Measurements from ENCODE around the gene DCAKD. TPM values are rescaled to one million over a fixed set of nuclear protein-coding genes. Genes with fewer than 3 reads are reported as not detected.
A peak's percentile ranks its signal among the peaks of the same experiment; 100 is the strongest.

DCAKD gene
- total and polyA plus RNA-seq, 2 of the 8 experiments (the other 6 are each of a cell fraction or from before 2014, with no cell fraction given) = 35.6 to 52.9 TPM

DNA sequence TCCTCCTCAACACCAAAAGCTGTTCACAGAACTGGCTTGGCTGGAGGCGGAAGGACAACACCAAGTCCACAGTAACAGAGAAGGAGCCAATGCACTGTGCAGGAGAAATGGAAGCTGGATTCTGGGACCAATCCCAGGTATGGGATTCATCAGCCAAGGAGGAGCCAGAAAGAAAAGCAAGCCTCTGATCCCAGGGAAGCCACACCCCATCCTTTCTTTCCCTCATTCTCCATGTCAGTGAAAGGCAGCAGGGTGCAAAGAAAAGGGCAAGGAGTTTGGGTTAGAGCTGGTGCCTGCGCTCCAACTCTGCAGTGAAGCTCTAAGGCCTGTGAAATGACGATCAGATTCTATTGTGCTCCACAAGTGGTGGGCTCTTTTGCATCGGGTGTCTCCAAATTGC, 11.0 kb downstream of the DCAKD start:
- WGBS, 2 experiments (ENCODE audit: extremely low coverage in 1 of 2, insufficient coverage in 1 of 2, insufficient read length in 1 of 2, insufficient replicate concordance in 2 of 2, low coverage in 1 of 2, low lambda C conversion rate in 2 of 2, missing lambda C conversion rate in 1 of 2) = 52% methylated on average over 4 of the region's 4 CpGs; no CpG with 5 or more reads in 1 of the 2 experiments
- peak; percentile 99 for FAIRE-seq
- H3K79me2 ChIP-seq (ENCODE audit: control insufficient read depth in 1 of 2, insufficient read depth in 2 of 2, low read length in 2 of 2) = peaks cover 0 to 19% of the 10 kb centered on the region in 2 experiments; a peak in 1 of 4 replicates

More for the DNA sequence above, 11.0 kb downstream of the DCAKD start:
- no peak overlapping the region for H3K27ac ChIP-seq (ENCODE audit: low read depth, low read length)
- no peak overlapping the region for H2BK120ac ChIP-seq (replicated peaks; ENCODE audit: low read depth, low read length)
- H2BK20ac ChIP-seq (ENCODE audit: low read length) = no peak overlapping the region
- H3K9ac ChIP-seq (replicated peaks in 1 of 4; ENCODE audit: extremely low read depth in 1 of 4, low read depth in 3 of 4, low read length in 3 of 4) = no peak overlapping the region
- no peak overlapping the region for H2BK12ac ChIP-seq (ENCODE audit: low read depth, low read length)
- no peak overlapping the region for H3K56ac ChIP-seq (replicated peaks; ENCODE audit: insufficient read length, low read depth, low read length)
- H3K4me3 ChIP-seq (ENCODE audit: extremely low read depth in 1 of 4, insufficient read depth in 2 of 4, low read depth in 3 of 4, low read length in 4 of 4) = peak overlapping the region in 1 of 4 experiments; percentile 20; a peak in 1 of 8 replicates
- no peak overlapping the region for H4K91ac ChIP-seq (replicated peaks; ENCODE audit: insufficient read length, low read length)
- peaks cover 4 to 11% (median 7%) of the 10 kb centered on the region in 4 experiments for H3K4me1 ChIP-seq (replicated peaks in 1 of 4; ENCODE audit: control insufficient read depth in 3 of 4, insufficient read depth in 4 of 4, low read length in 3 of 4)
- no peak overlapping the region for H3K23ac ChIP-seq (ENCODE audit: insufficient read length)
- H4K20me1 ChIP-seq (replicated peaks in 1 of 2; ENCODE audit: control insufficient read depth in 1 of 2, insufficient read depth in 2 of 2, low read length in 2 of 2) = peaks cover 7 to 9% of the 10 kb centered on the region in 2 experiments
- H4K8ac ChIP-seq (ENCODE audit: extremely low read depth, insufficient read depth, low read length) = no peak overlapping the region
- H3K79me1 ChIP-seq (ENCODE audit: low read depth, low read length) = peaks cover 13% of the 10 kb centered on the region
- H3K27me3 ChIP-seq (replicated peaks in 1 of 4; ENCODE audit: control insufficient read depth in 3 of 4, extremely low read depth in 1 of 4, insufficient read depth in 3 of 4, low read length in 3 of 4) = no peaks in the 10 kb centered on the region
- H3K4me2 ChIP-seq (ENCODE audit: insufficient read depth in 1 of 2, low read depth in 2 of 2, low read length in 2 of 2) = peak overlapping the region; percentile 47 to 52
- H3K18ac ChIP-seq (ENCODE audit: extremely low read depth, low read length) = no peak overlapping the region
- H2AFZ ChIP-seq (ENCODE audit: low read length) = no peak overlapping the region
- H3K23me2 ChIP-seq (ENCODE audit: low read depth, low read length) = peaks cover 2% of the 10 kb centered on the region; the same call in 1 of the 2 replicates
- H3K4ac ChIP-seq (replicated peaks; ENCODE audit: insufficient read length, low read depth, low read length) = no peak overlapping the region
- 0 out of 2 replicates have a peak overlapping the region, but pooled peaks have one; percentile 60 for H2BK5ac ChIP-seq (ENCODE audit: low read depth, low read length)
- H3K14ac ChIP-seq (ENCODE audit: insufficient read length) = no peak overlapping the region
- ChIA-PET CTCF (ENCODE audit: partially characterized antibody) (interaction anchor here (0.6 to 14.2 kb wide), 6 partner anchors 20 to 356 kb away, joined by 3 to 120 read pairs (median 3); partner anchors contain the start of gene NMT1), POLR2A (ENCODE audit: partially characterized antibody) (interaction anchor here (0.6 to 2.9 kb wide), 8 partner anchors 9 to 366 kb away, joined by 3 to 25 read pairs (median 3); partner anchors contain the start of gene DCAKD)
- H3K36me3 ChIP-seq (ENCODE audit: control insufficient read depth in 2 of 4, insufficient read depth in 4 of 4, low read length in 3 of 4) = no peaks in the 10 kb centered on the region; a peak in 1 of 8 replicates
- H2AK5ac ChIP-seq (ENCODE audit: low read depth, low read length) = no peak overlapping the region
- H3K9me3 ChIP-seq (ENCODE audit: insufficient read depth in 2 of 2, low read depth in 1 of 2, low read length in 1 of 2) = no peaks in the 10 kb centered on the region
- TF ChIP-seq YY1 (IDR thresholded peaks at IDR 0.05; ENCODE audit: low read depth, low read length) (0 out of 2 replicates have a peak, but pooled peaks have one; percentile 41), HDAC2 (IDR thresholded peaks at IDR 0.05; ENCODE audit: borderline replicate concordance in 1 of 2, low read depth in 2 of 2, low read length in 2 of 2) (0 out of 4 replicates have a peak, but pooled peaks of 1 of the 2 experiments have one; percentile 57), POLR2A (IDR thresholded peaks at IDR 0.05; ENCODE audit: control extremely low read depth in 1 of 2, low read depth in 2 of 2, low read length in 2 of 2) (0 out of 3 replicates have a peak, but pooled peaks of 1 of the 2 experiments have one; percentile 30), TAF1 (IDR thresholded peaks at IDR 0.05; ENCODE audit: low read depth, low read length) (peak; percentile 63), SUZ12 (IDR thresholded peaks at IDR 0.05; ENCODE audit: low read length) (no peak), TBP (IDR thresholded peaks at IDR 0.05; ENCODE audit: low read depth, low read length) (peak; percentile 34), SIN3A (conservative IDR thresholded peaks at IDR 0.05 in 1 of 2, IDR thresholded peaks at IDR 0.05 in 1 of 2; ENCODE audit: low read depth in 1 of 2, low read length in 2 of 2) (0 out of 4 replicates have a peak, but pooled peaks of 1 of the 2 experiments have one; percentile 17), SP1 (IDR thresholded peaks at IDR 0.05; ENCODE audit: low read depth, low read length) (no peak)
- peak in 1 of 2 experiments; percentile 55 for DNase-seq (ENCODE audit: low read depth in 1 of 2, low spot score in 2 of 2)
- no peak overlapping the region for H4K5ac ChIP-seq (ENCODE audit: insufficient read length, low read depth, low read length)
- no peak overlapping the region for H2BK15ac ChIP-seq (ENCODE audit: low read length)
